ENCODE data around the gene SOX5.

Gene SOX5

GRCh38 chr12:23803540-23803939, 145.9 kb downstream of the SOX5 start:
- Histone ChIP-seq H3K4me3 (ENCODE audit: low read depth in 1 of 2, low read length in 2 of 2) (no peak overlapping the region), H3K27ac (ENCODE audit: low read length) (no peak overlapping the region), H3K36me3 (ENCODE audit: control insufficient read depth in 1 of 2, insufficient read depth in 2 of 2, low read length in 2 of 2) (no peaks in the 10 kb centered on the region), H3K4me1 (ENCODE audit: control insufficient read depth in 1 of 2, insufficient read depth in 2 of 2, low read length in 2 of 2) (no peaks in the 10 kb centered on the region), H3K9me3 (ENCODE audit: control insufficient read depth in 1 of 2, low read length in 2 of 2) (no peaks in the 10 kb centered on the region), H3K27me3 (ENCODE audit: low read depth, low read length) (no peaks in the 10 kb centered on the region)

DNA sequence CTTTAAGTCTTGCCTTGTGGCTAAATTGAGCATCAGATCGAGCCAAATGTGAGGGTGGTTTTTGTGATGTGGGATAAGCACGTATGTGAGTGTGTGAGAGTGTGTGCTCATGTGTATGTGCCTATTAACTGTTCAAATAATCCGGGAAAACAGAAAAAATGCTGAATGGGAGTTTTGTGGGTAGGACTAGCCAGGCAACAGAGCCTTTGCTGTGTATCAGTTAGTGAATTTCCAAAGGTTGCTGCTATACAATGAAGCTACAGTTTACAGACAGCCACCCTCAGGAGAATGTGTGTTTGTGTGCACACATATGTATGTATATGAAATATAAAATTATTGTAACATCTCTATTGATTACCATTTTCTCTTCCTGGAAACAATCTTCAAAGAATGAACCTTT, 154.0 kb downstream of the SOX5 start:
- H3K27me3 ChIP-seq (ENCODE audit: low read depth, low read length) = no peaks in the 10 kb centered on the region
- no peaks in the 10 kb centered on the region for H3K9me3 ChIP-seq (ENCODE audit: control insufficient read depth in 1 of 2, low read length in 2 of 2)
- H3K36me3 ChIP-seq (ENCODE audit: control insufficient read depth in 1 of 2, insufficient read depth in 2 of 2, low read length in 2 of 2) = no peaks in the 10 kb centered on the region
- no peak overlapping the region for H3K4me3 ChIP-seq (ENCODE audit: low read depth in 1 of 2, low read length in 2 of 2)
- no peaks in the 10 kb centered on the region for H3K4me1 ChIP-seq (ENCODE audit: control insufficient read depth in 1 of 2, insufficient read depth in 2 of 2, low read length in 2 of 2)
- H3K27ac ChIP-seq (ENCODE audit: low read length) = no peak overlapping the region

DNA sequence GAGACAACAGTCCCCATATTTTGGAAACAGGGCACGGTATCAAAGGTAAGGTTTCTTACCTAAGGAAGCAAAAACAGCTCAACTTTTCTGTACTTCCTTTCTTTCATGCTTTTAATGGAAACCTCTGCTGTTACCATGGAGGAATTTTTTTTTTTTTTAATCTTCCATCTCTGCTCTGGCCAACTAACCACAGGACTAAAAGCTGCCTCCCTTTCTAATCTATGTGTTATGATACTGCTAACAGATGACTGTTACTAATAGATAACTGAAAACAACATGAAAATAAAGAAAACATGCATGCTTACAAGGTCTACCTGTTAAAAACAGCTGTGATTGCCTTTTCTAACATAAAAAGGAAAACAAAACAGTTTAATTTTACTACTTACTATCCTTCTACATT, 168.4 kb downstream of the SOX5 start:
- H3K36me3 ChIP-seq (ENCODE audit: control insufficient read depth in 1 of 2, insufficient read depth in 2 of 2, low read length in 2 of 2) = no peaks in the 10 kb centered on the region
- no peaks in the 10 kb centered on the region for H3K4me1 ChIP-seq (ENCODE audit: control insufficient read depth in 1 of 2, insufficient read depth in 2 of 2, low read length in 2 of 2)
- H3K27ac ChIP-seq (ENCODE audit: low read length) = no peak overlapping the region
- H3K9me3 ChIP-seq (ENCODE audit: control insufficient read depth in 1 of 2, low read length in 2 of 2) = no peaks in the 10 kb centered on the region
- no peak overlapping the region for H3K4me3 ChIP-seq (ENCODE audit: low read depth in 1 of 2, low read length in 2 of 2)
- no peaks in the 10 kb centered on the region for H3K27me3 ChIP-seq (ENCODE audit: low read depth, low read length)

- Histone ChIP-seq H3K27me3 (ENCODE audit: low read depth, low read length) (no peaks in the 10 kb centered on the region), H3K27ac (ENCODE audit: low read length) (no peak overlapping the region), H3K4me1 (ENCODE audit: control insufficient read depth in 1 of 2, insufficient read depth in 2 of 2, low read length in 2 of 2) (peaks cover 0 to 4% of the 10 kb centered on the region in 2 donors), H3K36me3 (ENCODE audit: control insufficient read depth in 1 of 2, insufficient read depth in 2 of 2, low read length in 2 of 2) (no peaks in the 10 kb centered on the region), H3K4me3 (ENCODE audit: low read depth in 1 of 2, low read length in 2 of 2) (no peak overlapping the region), H3K9me3 (ENCODE audit: control insufficient read depth in 1 of 2, low read length in 2 of 2) (no peaks in the 10 kb centered on the region)
Observed at GRCh38 chr12:23775208-23775607, 174.3 kb downstream of the SOX5 start.

- no peaks in the 10 kb centered on the region for H3K27me3 ChIP-seq (ENCODE audit: low read depth, low read length)
- H3K36me3 ChIP-seq (ENCODE audit: control insufficient read depth in 1 of 2, insufficient read depth in 2 of 2, low read length in 2 of 2) = no peaks in the 10 kb centered on the region
- H3K4me3 ChIP-seq (ENCODE audit: low read depth in 1 of 2, low read length in 2 of 2) = no peak overlapping the region
- H3K27ac ChIP-seq (ENCODE audit: low read length) = no peak overlapping the region
- no peaks in the 10 kb centered on the region for H3K9me3 ChIP-seq (ENCODE audit: control insufficient read depth in 1 of 2, low read length in 2 of 2)
- H3K4me1 ChIP-seq (ENCODE audit: control insufficient read depth in 1 of 2, insufficient read depth in 2 of 2, low read length in 2 of 2) = peaks cover 0 to 4% of the 10 kb centered on the region in 2 donors
Observed at GRCh38 chr12:23771240-23771949, 178.1 kb downstream of the SOX5 start.

DNA sequence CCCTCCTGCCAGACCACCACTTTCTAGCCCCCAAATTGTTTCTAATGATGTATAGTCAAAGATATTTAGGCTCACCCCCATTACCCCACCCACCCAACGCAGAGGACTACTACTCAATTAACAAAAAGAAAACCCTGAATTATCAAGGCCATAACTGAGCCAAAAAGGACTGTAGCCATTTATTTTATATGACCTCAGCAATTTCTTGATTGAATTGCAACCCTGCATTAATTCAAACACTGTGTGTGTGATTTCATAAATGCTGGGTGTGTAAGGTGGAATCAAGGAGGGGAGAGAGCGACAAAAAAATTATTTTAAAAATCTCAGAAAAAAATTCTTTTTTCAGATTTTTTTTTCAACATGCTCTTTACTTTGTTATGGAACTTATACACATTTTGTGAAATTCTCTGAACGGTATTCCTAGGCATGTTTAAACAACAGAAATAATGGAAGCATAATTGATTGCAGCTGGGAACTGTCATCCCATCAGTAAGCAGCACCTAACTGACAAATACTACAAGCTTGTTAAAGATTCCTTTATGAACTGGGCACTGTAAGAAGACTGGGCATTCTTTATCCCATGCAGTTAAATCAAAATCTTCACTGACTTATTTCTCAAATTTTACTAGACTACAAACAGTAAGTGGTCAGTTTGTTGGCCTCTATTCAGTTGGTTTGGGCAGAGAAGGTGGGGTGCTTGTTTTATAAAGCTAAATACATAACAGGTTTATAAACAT, 179.1 kb downstream of the SOX5 start:
- no peaks in the 10 kb centered on the region for H3K9me3 ChIP-seq (ENCODE audit: control insufficient read depth in 1 of 2, low read length in 2 of 2)
- H3K27me3 ChIP-seq (ENCODE audit: low read depth, low read length) = no peaks in the 10 kb centered on the region
- peaks cover 0 to 4% of the 10 kb centered on the region in 2 donors for H3K4me1 ChIP-seq (ENCODE audit: control insufficient read depth in 1 of 2, insufficient read depth in 2 of 2, low read length in 2 of 2)
- no peaks in the 10 kb centered on the region for H3K36me3 ChIP-seq (ENCODE audit: control insufficient read depth in 1 of 2, insufficient read depth in 2 of 2, low read length in 2 of 2)
- no peak overlapping the region for H3K27ac ChIP-seq (ENCODE audit: low read length)
- no peak overlapping the region for H3K4me3 ChIP-seq (ENCODE audit: low read depth in 1 of 2, low read length in 2 of 2)

GRCh38 chr12:23767834-23768233, 181.6 kb downstream of the SOX5 start:
- Histone ChIP-seq H3K4me1 (ENCODE audit: control insufficient read depth in 1 of 2, insufficient read depth in 2 of 2, low read length in 2 of 2) (peaks cover 0 to 4% of the 10 kb centered on the region in 2 donors), H3K27me3 (ENCODE audit: low read depth, low read length) (no peaks in the 10 kb centered on the region), H3K36me3 (ENCODE audit: control insufficient read depth in 1 of 2, insufficient read depth in 2 of 2, low read length in 2 of 2) (no peaks in the 10 kb centered on the region), H3K9me3 (ENCODE audit: control insufficient read depth in 1 of 2, low read length in 2 of 2) (no peaks in the 10 kb centered on the region), H3K4me3 (ENCODE audit: low read depth in 1 of 2, low read length in 2 of 2) (no peak overlapping the region), H3K27ac (ENCODE audit: low read length) (no peak overlapping the region)

DNA sequence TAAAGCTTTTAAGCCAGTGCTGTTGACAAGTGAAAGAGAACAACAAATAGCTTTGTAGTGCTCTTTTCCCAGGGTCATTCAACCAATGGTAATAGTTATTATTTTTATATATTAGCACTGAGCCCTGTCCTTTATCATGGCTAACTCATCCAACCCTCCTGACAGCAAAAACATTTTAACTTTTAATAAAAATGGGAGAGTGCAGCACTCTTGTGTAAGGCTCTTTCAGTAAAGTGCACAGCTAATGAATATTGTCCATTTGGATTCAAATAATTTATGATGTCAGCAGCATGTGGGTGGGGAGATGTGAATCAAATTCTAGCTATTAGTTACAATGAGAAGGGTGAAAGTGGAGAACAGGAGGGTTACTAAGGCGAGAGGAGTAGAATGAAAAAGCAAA, 185.7 kb downstream of the SOX5 start:
- no peaks in the 10 kb centered on the region for H3K4me1 ChIP-seq (ENCODE audit: control insufficient read depth in 1 of 2, insufficient read depth in 2 of 2, low read length in 2 of 2)
- no peaks in the 10 kb centered on the region for H3K9me3 ChIP-seq (ENCODE audit: control insufficient read depth in 1 of 2, low read length in 2 of 2)
- H3K36me3 ChIP-seq (ENCODE audit: control insufficient read depth in 1 of 2, insufficient read depth in 2 of 2, low read length in 2 of 2) = no peaks in the 10 kb centered on the region
- H3K27ac ChIP-seq (ENCODE audit: low read length) = no peak overlapping the region
- no peaks in the 10 kb centered on the region for H3K27me3 ChIP-seq (ENCODE audit: low read depth, low read length)
- no peak overlapping the region for H3K4me3 ChIP-seq (ENCODE audit: low read depth in 1 of 2, low read length in 2 of 2)

- no peaks in the 10 kb centered on the region for H3K27me3 ChIP-seq (ENCODE audit: low read depth, low read length)
- peaks cover 0 to 5% of the 10 kb centered on the region in 2 donors for H3K4me1 ChIP-seq (ENCODE audit: control insufficient read depth in 1 of 2, insufficient read depth in 2 of 2, low read length in 2 of 2)
- H3K4me3 ChIP-seq (ENCODE audit: low read depth in 1 of 2, low read length in 2 of 2) = no peak overlapping the region
- no peaks in the 10 kb centered on the region for H3K36me3 ChIP-seq (ENCODE audit: control insufficient read depth in 1 of 2, insufficient read depth in 2 of 2, low read length in 2 of 2)
- H3K27ac ChIP-seq (ENCODE audit: low read length) = no peak overlapping the region
- no peaks in the 10 kb centered on the region for H3K9me3 ChIP-seq (ENCODE audit: control insufficient read depth in 1 of 2, low read length in 2 of 2)
Observed at GRCh38 chr12:23760495-23760894, 189.0 kb downstream of the SOX5 start.

- Histone ChIP-seq H3K27ac (ENCODE audit: low read length) (no peak overlapping the region), H3K4me3 (ENCODE audit: low read depth in 1 of 2, low read length in 2 of 2) (no peak overlapping the region), H3K9me3 (ENCODE audit: control insufficient read depth in 1 of 2, low read length in 2 of 2) (no peaks in the 10 kb centered on the region), H3K4me1 (ENCODE audit: control insufficient read depth in 1 of 2, insufficient read depth in 2 of 2, low read length in 2 of 2) (peaks cover 0 to 5% of the 10 kb centered on the region in 2 donors), H3K27me3 (ENCODE audit: low read depth, low read length) (no peaks in the 10 kb centered on the region), H3K36me3 (ENCODE audit: control insufficient read depth in 1 of 2, insufficient read depth in 2 of 2, low read length in 2 of 2) (no peaks in the 10 kb centered on the region)
Observed at GRCh38 chr12:23758608-23759007, 190.9 kb downstream of the SOX5 start.

GRCh38 chr12:23757541-23757962, 191.9 kb downstream of the SOX5 start:
- Histone ChIP-seq H3K4me1 (ENCODE audit: control insufficient read depth in 1 of 2, insufficient read depth in 2 of 2, low read length in 2 of 2) (peaks cover 0 to 5% of the 10 kb centered on the region in 2 donors), H3K36me3 (ENCODE audit: control insufficient read depth in 1 of 2, insufficient read depth in 2 of 2, low read length in 2 of 2) (no peaks in the 10 kb centered on the region), H3K27me3 (ENCODE audit: low read depth, low read length) (no peaks in the 10 kb centered on the region), H3K9me3 (ENCODE audit: control insufficient read depth in 1 of 2, low read length in 2 of 2) (no peaks in the 10 kb centered on the region), H3K4me3 (ENCODE audit: low read depth in 1 of 2, low read length in 2 of 2) (no peak overlapping the region), H3K27ac (ENCODE audit: low read length) (no peak overlapping the region)

All from muscle layer of duodenum (tissue), 2 donors.